SH-SY5Y (cell line): ENCODE results near the gene CHRM5.

Source experiments
- GATA2 ChIP-seq: IDR thresholded peaks from 2 replicates; pipeline ENCODE4 v1.6.1; 2011; ENCODE audit warnings: mild to moderate bottlenecking, low read depth, low read length
- GATA3 ChIP-seq: IDR thresholded peaks from 2 replicates; pipeline ENCODE4 v1.6.1; 2011; ENCODE audit warnings: low read depth, mild to moderate bottlenecking, low read length, moderate library complexity

DNA sequence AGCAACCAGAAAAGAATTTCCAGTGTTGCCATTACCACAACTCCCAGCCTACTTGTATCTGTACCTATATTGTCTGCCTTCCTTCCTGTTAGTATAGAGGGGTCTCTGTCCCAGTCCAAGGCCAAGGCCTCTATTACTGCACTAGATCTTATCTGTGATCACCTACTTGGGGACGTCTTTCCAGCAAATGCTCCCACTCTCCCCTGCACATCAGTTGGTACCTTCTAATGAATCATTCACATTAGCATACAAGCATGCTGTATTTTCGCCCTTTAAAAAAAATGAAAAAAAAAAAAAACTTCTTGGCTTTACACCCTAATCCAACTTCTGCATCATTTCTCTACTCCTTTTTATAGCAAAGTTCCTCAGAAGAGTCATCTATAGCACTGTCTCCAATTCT, 75.5 kb downstream of the CHRM5 start:
- TF ChIP-seq GATA3 (no peak), GATA2 (peak; percentile 7; the same call in 1 of the 2 replicates)
